ENCODE data around the gene RBM6.

Gene RBM6

DNA sequence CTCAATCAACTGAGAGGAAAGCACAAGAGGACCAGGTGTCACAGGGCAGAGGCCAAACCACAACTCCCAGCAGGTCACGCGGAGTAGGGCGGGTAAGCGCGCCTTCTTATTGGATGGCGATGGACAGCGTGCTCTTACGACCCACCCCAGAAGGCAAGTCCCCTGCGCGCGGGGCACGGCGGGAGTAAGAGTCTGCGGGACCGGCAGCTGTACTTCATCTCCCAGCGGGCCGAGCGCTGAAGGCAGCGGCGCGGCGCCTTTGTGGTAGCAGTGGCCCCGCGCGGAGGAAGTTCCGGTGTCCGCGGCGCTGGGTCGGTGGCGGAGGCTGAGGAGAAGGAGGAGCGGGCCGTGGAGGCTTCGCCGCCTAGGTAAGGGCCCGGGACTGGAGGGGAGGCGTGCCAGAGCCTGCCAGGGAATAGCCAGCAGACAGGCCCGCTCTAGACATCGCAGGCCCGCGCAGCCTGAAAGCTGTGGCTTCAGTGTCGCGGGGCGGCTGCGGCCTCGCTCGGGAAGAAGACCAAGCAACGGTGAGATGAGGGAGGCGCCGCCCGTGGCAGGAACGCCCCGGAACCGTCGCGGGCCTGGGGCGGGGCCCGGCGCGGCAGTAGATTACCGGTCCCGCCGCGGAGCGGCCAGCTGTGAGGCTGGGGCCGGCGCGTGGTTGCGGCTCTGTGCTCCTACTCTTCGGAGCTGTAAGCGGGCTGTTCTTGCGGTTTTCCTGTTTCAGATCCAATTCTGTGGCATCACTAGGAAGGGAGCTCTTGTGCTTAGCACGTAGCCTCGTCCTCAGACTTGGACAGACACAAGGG is at the start of gene RBM6:
RBM6 (plus strand) TSS at position 293 of the 809 bp plus-strand sequence. CDS start 22,492 bp downstream, outside the sequence.
- peaks cover 6 to 12% of the 10 kb centered on the region in 2 experiments; a peak in 2 of 3 replicates for H3K36me3 ChIP-seq (ENCODE audit: control insufficient read depth in 2 of 2, insufficient read depth in 1 of 2, low read length in 2 of 2)
- POLR2A ChIA-PET: interaction anchor here (0.6 to 2.5 kb wide), 10 partner anchors 9 to 204 kb away, joined by 3 to 43 read pairs (median 4); partner anchors contain the start of genes IP6K1 and MON1A
- CTCF ChIA-PET: interaction anchor here (0.6 to 1.3 kb wide), 5 partner anchors 9 to 1589 kb away, joined by 3 read pairs; no protein-coding TSS in a partner anchor
- TF ChIP-seq ZBTB1 (tag by site-specific recombination; IDR thresholded peaks at IDR 0.05) (peak; percentile 78; the same call in 1 of the 2 replicates), YY1 (tag by site-specific recombination; IDR thresholded peaks at IDR 0.05) (no peak), ZNF561 (tag by site-specific recombination; IDR thresholded peaks at IDR 0.05; ENCODE audit: borderline replicate concordance) (peak; percentile 83), ZNF639 (tag by site-specific recombination; IDR thresholded peaks at IDR 0.05) (peak; percentile 82), KLF16 (tag by site-specific recombination; IDR thresholded peaks at IDR 0.05) (peak; percentile 92), TRIM28 (IDR thresholded peaks at IDR 0.05; ENCODE audit: borderline replicate concordance, low read length) (peak; percentile 57; the same call in 1 of the 2 replicates), ZNF830 (tag by site-specific recombination; IDR thresholded peaks at IDR 0.05; ENCODE audit: low read depth) (no peak), MZF1 (tag by site-specific recombination; IDR thresholded peaks at IDR 0.05; ENCODE audit: borderline replicate concordance) (no peak), ZBTB21 (tag by site-specific recombination; IDR thresholded peaks at IDR 0.05) (no peak), ZNF19 (tag by site-specific recombination; IDR thresholded peaks at IDR 0.05; ENCODE audit: low read depth) (no peak), ZNF560 (tag by site-specific recombination; IDR thresholded peaks at IDR 0.05; ENCODE audit: borderline replicate concordance) (no peak), ZNF571 (tag by site-specific recombination; IDR thresholded peaks at IDR 0.05) (no peak), ZNF362 (tag by site-specific recombination; IDR thresholded peaks at IDR 0.05) (no peak), KLF8 (tag by site-specific recombination; IDR thresholded peaks at IDR 0.05) (peak; percentile 90; the same call in 1 of the 2 replicates), ZSCAN16 (tag by site-specific recombination; IDR thresholded peaks at IDR 0.05) (no peak), TCF7L2 (IDR thresholded peaks at IDR 0.05; ENCODE audit: borderline replicate concordance, low read depth, low read length) (peak; percentile 94), ZNF140 (tag by site-specific recombination; IDR thresholded peaks at IDR 0.05) (no peak), ZNF266 (tag by site-specific recombination; IDR thresholded peaks at IDR 0.05; ENCODE audit: low read depth) (no peak), ZBTB11 (tag by site-specific recombination; conservative IDR thresholded peaks at IDR 0.05; ENCODE audit: low read depth) (peak; percentile 93), SP3 (tag by site-specific recombination; IDR thresholded peaks at IDR 0.05) (peak; percentile 88), GLIS1 (tag by site-specific recombination; IDR thresholded peaks at IDR 0.05) (0 out of 2 replicates have a peak, but pooled peaks have one; percentile 26), ZIC2 (tag by site-specific recombination; IDR thresholded peaks at IDR 0.05) (peak; percentile 52), ELK4 (IDR thresholded peaks at IDR 0.05; ENCODE audit: borderline replicate concordance, low read depth, low read length) (no peak)
- TF ChIP-seq, protein P1, sequence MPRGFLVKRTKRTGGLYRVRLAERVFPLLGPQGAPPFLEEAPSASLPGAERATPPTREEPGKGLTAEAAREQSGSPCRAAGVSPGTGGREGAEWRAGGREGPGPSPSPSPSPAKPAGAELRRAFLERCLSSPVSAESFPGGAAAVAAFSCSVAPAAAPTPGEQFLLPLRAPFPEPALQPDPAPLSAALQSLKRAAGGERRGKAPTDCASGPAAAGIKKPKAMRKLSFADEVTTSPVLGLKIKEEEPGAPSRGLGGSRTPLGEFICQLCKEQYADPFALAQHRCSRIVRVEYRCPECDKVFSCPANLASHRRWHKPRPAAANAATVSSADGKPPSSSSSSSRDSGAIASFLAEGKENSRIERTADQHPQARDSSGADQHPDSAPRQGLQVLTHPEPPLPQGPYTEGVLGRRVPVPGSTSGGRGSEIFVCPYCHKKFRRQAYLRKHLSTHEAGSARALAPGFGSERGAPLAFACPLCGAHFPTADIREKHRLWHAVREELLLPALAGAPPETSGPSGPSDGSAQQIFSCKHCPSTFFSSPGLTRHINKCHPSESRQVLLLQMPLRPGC (tag by site-specific recombination; IDR thresholded peaks at IDR 0.05): 0 out of 2 replicates have a peak, but pooled peaks have one; percentile 33
- TF ChIP-seq, protein P2, sequence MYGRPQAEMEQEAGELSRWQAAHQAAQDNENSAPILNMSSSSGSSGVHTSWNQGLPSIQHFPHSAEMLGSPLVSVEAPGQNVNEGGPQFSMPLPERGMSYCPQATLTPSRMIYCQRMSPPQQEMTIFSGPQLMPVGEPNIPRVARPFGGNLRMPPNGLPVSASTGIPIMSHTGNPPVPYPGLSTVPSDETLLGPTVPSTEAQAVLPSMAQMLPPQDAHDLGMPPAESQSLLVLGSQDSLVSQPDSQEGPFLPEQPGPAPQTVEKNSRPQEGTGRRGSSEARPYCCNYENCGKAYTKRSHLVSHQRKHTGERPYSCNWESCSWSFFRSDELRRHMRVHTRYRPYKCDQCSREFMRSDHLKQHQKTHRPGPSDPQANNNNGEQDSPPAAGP (tag by site-specific recombination; IDR thresholded peaks at IDR 0.05): peak; percentile 66; the same call in 1 of the 2 replicates

More for the DNA sequence above, at the start of gene RBM6:
- Histone ChIP-seq H3K4me3 (ENCODE audit: low read depth, low read length) (peak within 1 kb of the TSS; percentile 99), H3K4me1 (ENCODE audit: control insufficient read depth, insufficient read depth, low read length) (no peaks in the 10 kb centered on the region), H3K27ac (ENCODE audit: extremely low read depth, low read depth, low read length) (peak within 1 kb of the TSS; percentile 81), H3K9me3 (ENCODE audit: control insufficient read depth, insufficient read depth, low read depth, low read length) (no peaks in the 10 kb centered on the region)

Measured in HEK293 (cell line).